IMR-90 (cell line): ENCODE data around the gene IP6K1. TPM values are rescaled to one million over a fixed set of nuclear protein-coding genes. Genes with fewer than 3 reads are reported as not detected.

Source experiments
- ATAC-seq: fragments of 200-7000 bp; cut with Tn5 transposase; 2 replicates; pipeline ENCODE4 v1.9.1; 2020; ENCODE audit warnings: low read depth, mild to moderate bottlenecking, moderate library complexity
- BruUV-seq: library from RNA; stranded (reverse); fragments of 400-500 nt; replicated peaks from 2 replicates; lab custom pipeline; 2021; lab: Mats Ljungman, UMichigan
- CTCF ChIA-PET: fragments of 300-600 bp; formaldehyde crosslinking; extraction: SDS; loops from one replicate; lab custom pipeline; 2021; ENCODE audit warnings: antibody characterized with exemption; lab: Yijun Ruan, JAX
- POLR2A ChIA-PET: fragments of 300-600 bp; sonication (Branson Sonifier 250); formaldehyde crosslinking; loops from one replicate; lab custom pipeline; 2022; ENCODE audit warnings: antibody characterized with exemption; ENCODE audit not compliant: unreplicated experiment; lab: Charles Lee
- DNase-seq: peaks from one replicate; pipeline ENCODE4 v3.0.0; 2013
- H2AFZ ChIP-seq: replicated peaks from 2 replicates; pipeline ENCODE3; 2013; ENCODE audit warnings: low read length, mild to moderate bottlenecking; ENCODE audit not compliant: poor library complexity
- H2AK5ac ChIP-seq: 2 replicates; pipeline ENCODE4 v1.6.1; 2013; ENCODE audit warnings: low read depth, low read length, inconsistent platforms
- H2AK9ac ChIP-seq: replicated peaks from 2 replicates; pipeline ENCODE3; 2013; ENCODE audit warnings: mild to moderate bottlenecking, low read depth, low read length, moderate library complexity; ENCODE audit not compliant: poor library complexity
- H2BK120ac ChIP-seq: 2 replicates; pipeline ENCODE4 v1.6.1; 2013; ENCODE audit warnings: low read depth, low read length, inconsistent platforms
- H2BK15ac ChIP-seq: 3 replicates; pipeline ENCODE4 v1.6.1; 2013; ENCODE audit warnings: low read depth, low read length, inconsistent platforms
- H2BK20ac ChIP-seq: 2 replicates; pipeline ENCODE4 v1.6.1; 2013; ENCODE audit warnings: low read depth, mild to moderate bottlenecking, inconsistent platforms, low read length, moderate library complexity
- H2BK5ac ChIP-seq: 2 replicates; pipeline ENCODE4 v1.6.1; 2013; ENCODE audit warnings: mild to moderate bottlenecking, low read depth, low read length, inconsistent platforms; ENCODE audit not compliant: poor library complexity, severe bottlenecking
- H3K14ac ChIP-seq: replicated peaks from 2 replicates; pipeline ENCODE4 v1.6.1; 2013; ENCODE audit warnings: low read depth, low read length, inconsistent platforms
- H3K18ac ChIP-seq: 2 replicates; pipeline ENCODE4 v1.6.1; 2013; ENCODE audit warnings: low read depth, low read length, control low read depth
- H3K23ac ChIP-seq: 2 replicates; pipeline ENCODE4 v1.6.1; 2013; ENCODE audit warnings: low read depth, low read length, inconsistent platforms
- H3K27ac ChIP-seq: 2 replicates; pipeline ENCODE4 v1.5.1; 2013; ENCODE audit warnings: mild to moderate bottlenecking, control low read depth, low read length; ENCODE audit not compliant: insufficient read depth
- H3K27me3 ChIP-seq: 2 replicates; pipeline ENCODE4 v1.6.1; 2013; ENCODE audit warnings: low read length; ENCODE audit not compliant: control insufficient read depth, insufficient read depth
- H3K36me3 ChIP-seq: 2 replicates; pipeline ENCODE4 v1.6.1; 2013; ENCODE audit warnings: low read length, mixed read lengths; ENCODE audit not compliant: control insufficient read depth, insufficient read depth
- H3K4ac ChIP-seq: 2 replicates; pipeline ENCODE4 v1.6.1; 2013; ENCODE audit warnings: low read depth, low read length, inconsistent platforms
- H3K4me1 ChIP-seq: 2 replicates; pipeline ENCODE4 v1.6.1; 2013; ENCODE audit warnings: low read length, mixed read lengths; ENCODE audit not compliant: control insufficient read depth, insufficient read depth
- H3K4me2 ChIP-seq: 2 replicates; pipeline ENCODE4 v1.6.1; 2013; ENCODE audit warnings: low read depth, mild to moderate bottlenecking, control low read depth, low read length, moderate library complexity
- H3K4me3 ChIP-seq: 2 replicates; pipeline ENCODE4 v1.5.1; 2013; ENCODE audit warnings: low read depth, mild to moderate bottlenecking, control low read depth, low read length, moderate library complexity; ENCODE audit not compliant: insufficient read depth
- H3K56ac ChIP-seq: 2 replicates; pipeline ENCODE4 v1.6.1; 2013; ENCODE audit warnings: low read length, inconsistent platforms; ENCODE audit not compliant: insufficient read depth; ENCODE audit errors: extremely low read depth
- H3K79me1 ChIP-seq, 2 experiments: 2 replicates each; pipeline ENCODE4 v1.6.1; 2013; ENCODE audit warnings: low read length in 2 of 2, inconsistent platforms in 1 of 2, low read depth in 1 of 2
- H3K9ac ChIP-seq: 2 replicates; pipeline ENCODE4 v1.6.1; 2013; ENCODE audit warnings: low read depth, low read length, control low read depth
- H3K9me1 ChIP-seq: 2 replicates; pipeline ENCODE4 v1.6.1; 2013; ENCODE audit warnings: low read length, inconsistent platforms; ENCODE audit not compliant: insufficient read depth
- H3K9me3 ChIP-seq: 2 replicates; pipeline ENCODE4 v1.6.1; 2013; ENCODE audit warnings: low read length; ENCODE audit not compliant: control insufficient read depth, insufficient read depth
- H4K20me1 ChIP-seq: 2 replicates; pipeline ENCODE4 v1.6.1; 2013; ENCODE audit warnings: low read length, inconsistent platforms; ENCODE audit not compliant: insufficient read depth
- H4K5ac ChIP-seq: 2 replicates; pipeline ENCODE4 v1.6.1; 2013; ENCODE audit warnings: mild to moderate bottlenecking, low read depth, low read length, control low read depth
- H4K8ac ChIP-seq, 2 experiments: 2 replicates each; pipeline ENCODE4 v1.6.1; 2013; ENCODE audit warnings: low read depth in 2 of 2, low read length in 2 of 2, control low read depth in 1 of 2, inconsistent platforms in 1 of 2
- H4K91ac ChIP-seq: 2 replicates; pipeline ENCODE4 v1.6.1; 2013; ENCODE audit warnings: low read depth, low read length, inconsistent platforms; ENCODE audit not compliant: insufficient read depth
- BHLHE40 ChIP-seq: fragments of 150-350 bp; IDR thresholded peaks from 2 replicates; pipeline ENCODE4 v1.6.1; 2016; ENCODE audit warnings: mild to moderate bottlenecking, low read depth, low read length
- CEBPB ChIP-seq: IDR thresholded peaks from 2 replicates; pipeline ENCODE4 v1.6.1; 2012; ENCODE audit warnings: low read depth, low read length, improper control_type of control experiment
- CHD1 ChIP-seq: IDR thresholded peaks from 2 replicates; pipeline ENCODE4 v1.6.1; 2012; ENCODE audit warnings: low read depth, low read length, improper control_type of control experiment
- CTCF ChIP-seq: conservative IDR thresholded peaks from 2 replicates; pipeline ENCODE4 v1.5.1; 2012; ENCODE audit warnings: mild to moderate bottlenecking, low read depth, low read length, improper control_type of control experiment
- ELK1 ChIP-seq: fragments of 150-350 bp; IDR thresholded peaks from 2 replicates; pipeline ENCODE4 v1.6.1; 2016; ENCODE audit warnings: low read depth, mild to moderate bottlenecking, low read length, moderate library complexity, borderline replicate concordance
- FOS ChIP-seq: fragments of 150-350 bp; IDR thresholded peaks from 2 replicates; pipeline ENCODE4 v1.6.1; 2016; ENCODE audit warnings: low read depth, low read length
- MAFK ChIP-seq: IDR thresholded peaks from 2 replicates; pipeline ENCODE4 v1.6.1; 2012; ENCODE audit warnings: low read depth, low read length, improper control_type of control experiment
- MAZ ChIP-seq: IDR thresholded peaks from 2 replicates; pipeline ENCODE4 v1.6.1; 2012; ENCODE audit warnings: low read depth, mild to moderate bottlenecking, low read length, improper control_type of control experiment, moderate library complexity, borderline replicate concordance
- MXI1 ChIP-seq: IDR thresholded peaks from 2 replicates; pipeline ENCODE4 v1.6.1; 2012; ENCODE audit warnings: low read depth, mild to moderate bottlenecking, low read length, moderate library complexity, borderline replicate concordance
- NFE2L2 ChIP-seq: fragments of 150-350 bp; IDR thresholded peaks from 2 replicates; pipeline ENCODE4 v1.6.1; 2016; ENCODE audit warnings: low read depth, mild to moderate bottlenecking, low read length
- POLR2A ChIP-seq: IDR thresholded peaks from 2 replicates; pipeline ENCODE4 v1.6.1; 2012; ENCODE audit warnings: mild to moderate bottlenecking, low read depth, low read length
- RAD21 ChIP-seq: IDR thresholded peaks from 2 replicates; pipeline ENCODE4 v1.6.1; 2012; ENCODE audit warnings: low read length, improper control_type of control experiment
- RCOR1 ChIP-seq: IDR thresholded peaks from 2 replicates; pipeline ENCODE4 v1.6.1; 2012; ENCODE audit warnings: mild to moderate bottlenecking, low read length, improper control_type of control experiment; ENCODE audit not compliant: insufficient replicate concordance
- RFX5 ChIP-seq: IDR thresholded peaks from 2 replicates; pipeline ENCODE4 v1.8.0; 2012; ENCODE audit warnings: low read depth, mild to moderate bottlenecking, low read length, moderate library complexity
- SMC3 ChIP-seq: fragments of 150-350 bp; IDR thresholded peaks from 2 replicates; pipeline ENCODE4 v1.6.1; 2016; ENCODE audit warnings: low read depth, mild to moderate bottlenecking, antibody characterized with exemption, low read length, moderate library complexity
- USF2 ChIP-seq: fragments of 150-350 bp; IDR thresholded peaks from 2 replicates; pipeline ENCODE4 v1.6.1; 2017; ENCODE audit warnings: mild to moderate bottlenecking, antibody characterized with exemption, low read length, low read depth
- WGBS, 2 experiments: methylation state at CpG; one replicate each; pipeline versions ENCODE4 v1.1.5 to v1.1.7; 2013; ENCODE audit warnings: missing lambda C conversion rate in 2 of 2; ENCODE audit not compliant: insufficient read length in 1 of 2; ENCODE audit errors: extremely low coverage in 2 of 2; 5-methylcytosine and 5-hydroxymethylcytosine counted together
- dilution Hi-C: fragments of 300-500 bp; cut with HindIII; formaldehyde crosslinking; loops from one replicate; pipeline ENCODE4 v1.14.3; 2018; ENCODE audit warnings: low sequenced_read_pairs; ENCODE audit not compliant: unreplicated experiment
- in situ Hi-C: fragments of 300-500 bp; cut with MboI; formaldehyde crosslinking; loops from 3 replicates; pipeline ENCODE4 v1.14.3; 2019; ENCODE audit warnings: low sequenced_read_pairs, inconsistent platforms, mixed read lengths
- intact Hi-C: fragments of 100-400 bp; cut with micrococcal nuclease; formaldehyde crosslinking; loops from 2 replicates; pipeline ENCODE4 v1.10.0; 2022
- polyA plus RNA-seq, 3 experiments: library from polyadenylated mRNA; depleted of rRNA; stranded (reverse); fragments of >200 nt; gene quantifications; 2 replicates each; pipeline ENCODE4 v1.2.3, GENCODE V29; 2012; ENCODE audit warnings: low replicate concordance in 1 of 3
- total RNA-seq: library from RNA; depleted of rRNA; stranded (reverse); fragments of >200 nt; gene quantifications from 2 replicates; pipeline ENCODE4 v1.2.3, GENCODE V29; 2012

IP6K1 gene
- total and polyA plus RNA-seq, 2 of the 4 experiments (the other 2 are of a cell fraction): 28.3 to 28.7 TPM

- no peak overlapping the region for H4K5ac ChIP-seq
- no peak overlapping the region for H3K14ac ChIP-seq
- dilution Hi-C loops: no loop called here
- H4K91ac ChIP-seq: no peak overlapping the region
- peak overlapping the region; percentile 61 for H2AFZ ChIP-seq
- POLR2A ChIA-PET: no interaction called here
- no peak overlapping the region for H3K4ac ChIP-seq
- H3K4me2 ChIP-seq: no peak overlapping the region
- CTCF ChIA-PET: no interaction called here
- peaks cover 5% of the 10 kb centered on the region; the same call in 1 of the 2 replicates for H3K27me3 ChIP-seq
- no peak overlapping the region for H2BK15ac ChIP-seq
- H2BK20ac ChIP-seq: no peak overlapping the region
- no peak overlapping the region for H3K18ac ChIP-seq
- no peak overlapping the region for H2BK5ac ChIP-seq
- intact Hi-C loops: no loop called here
- peaks cover 5% of the 10 kb centered on the region for H3K9me1 ChIP-seq
- TF ChIP-seq CHD1 (no peak), MAZ (no peak), SMC3 (no peak), FOS (no peak), ELK1 (no peak), RAD21 (no peak), BHLHE40 (no peak), POLR2A (no peak), MAFK (no peak), RFX5 (no peak), CEBPB (no peak), CTCF (no peak), NFE2L2 (no peak), MXI1 (no peak), USF2 (no peak), RCOR1 (no peak)
- H3K36me3 ChIP-seq: peaks cover 4% of the 10 kb centered on the region; the same call in 1 of the 2 replicates
- DNase-seq (no peak), ATAC-seq (no peak)
- H3K27ac ChIP-seq: no peak overlapping the region
- peaks cover 4 to 34% of the 10 kb centered on the region in 2 experiments for H3K79me1 ChIP-seq
- 83% methylated on average over 1 of the region's 2 CpGs; no CpG with 5 or more reads in 1 of the 2 experiments for WGBS, 2 experiments
- no peak overlapping the region for H2AK9ac ChIP-seq
- no peak overlapping the region for H2AK5ac ChIP-seq
- no peak overlapping the region for H3K56ac ChIP-seq
- H3K9me3 ChIP-seq: no peaks in the 10 kb centered on the region
- H3K9ac ChIP-seq: no peak overlapping the region
- no peak overlapping the region for H2BK120ac ChIP-seq
- BruUV-seq: no TSS peak
- in situ Hi-C loops: no loop called here
- peaks cover 5% of the 10 kb centered on the region; the same call in 1 of the 2 replicates for H4K20me1 ChIP-seq
- H4K8ac ChIP-seq: no peak overlapping the region
- no peak overlapping the region for H3K23ac ChIP-seq
- peaks cover 7% of the 10 kb centered on the region for H3K4me1 ChIP-seq
- no peak overlapping the region for H3K4me3 ChIP-seq
These were observed 1.7 kb upstream of the IP6K1 start for GRCh38 chr3:49788056-49788455.
